Mesenchymal stem cell (in vitro differentiated cells and primary cell): Measurements from ENCODE around the gene PRPF31.
A peak's percentile ranks its signal among the peaks of the same experiment; 100 is the strongest.

Source experiments
- DNase-seq: peaks from one replicate; pipeline ENCODE4 v3.0.0-alpha.2; 2013
- H2AFZ ChIP-seq: one replicate; pipeline ENCODE4 v1.6.1; 2013; ENCODE audit warnings: low read depth, mild to moderate bottlenecking, control low read depth, inconsistent platforms, low read length, moderate library complexity
- H2AK5ac ChIP-seq: 2 replicates; pipeline ENCODE4 v1.6.1; 2013; ENCODE audit warnings: low read length, moderate library complexity, mild to moderate bottlenecking, inconsistent platforms; ENCODE audit not compliant: severe bottlenecking
- H2BK120ac ChIP-seq: one replicate; pipeline ENCODE4 v1.6.1; 2013; ENCODE audit warnings: low read depth, mild to moderate bottlenecking, inconsistent platforms, low read length, moderate library complexity
- H2BK12ac ChIP-seq, 2 experiments: one replicate each; pipeline ENCODE4 v1.6.1; 2013; ENCODE audit warnings: inconsistent platforms in 2 of 2, low read length in 2 of 2, mild to moderate bottlenecking in 2 of 2, moderate library complexity in 2 of 2, control low read depth in 1 of 2
- H2BK15ac ChIP-seq: one replicate; pipeline ENCODE4 v1.6.1; 2013; ENCODE audit warnings: mild to moderate bottlenecking, low read depth, inconsistent platforms; ENCODE audit not compliant: poor library complexity, severe bottlenecking
- H2BK5ac ChIP-seq: 2 replicates; pipeline ENCODE4 v1.6.1; 2013; ENCODE audit warnings: low read depth, mild to moderate bottlenecking, low read length, control low read depth, inconsistent platforms; ENCODE audit not compliant: poor library complexity, severe bottlenecking
- H3K14ac ChIP-seq, 2 experiments: one replicate each; pipeline ENCODE4 v1.6.1; 2013; ENCODE audit warnings: inconsistent platforms in 2 of 2, low read length in 2 of 2, control low read depth in 1 of 2, mild to moderate bottlenecking in 1 of 2, moderate library complexity in 1 of 2
- H3K18ac ChIP-seq, 2 experiments: one replicate each; pipeline ENCODE4 v1.6.1; 2013; ENCODE audit warnings: inconsistent platforms in 2 of 2, low read length in 2 of 2, control low read depth in 1 of 2, low read depth in 1 of 2, mild to moderate bottlenecking in 1 of 2
- H3K23ac ChIP-seq, 2 experiments: one replicate each; pipeline ENCODE4 v1.6.1; 2013; ENCODE audit warnings: inconsistent platforms in 2 of 2, low read length in 2 of 2, mild to moderate bottlenecking in 2 of 2, moderate library complexity in 2 of 2, control low read depth in 1 of 2
- H3K27ac ChIP-seq: 2 replicates; pipeline ENCODE4 v1.5.1; 2013; ENCODE audit warnings: mild to moderate bottlenecking, moderate library complexity, low read length, control low read depth, inconsistent platforms; ENCODE audit not compliant: poor library complexity, severe bottlenecking
- H3K27me3 ChIP-seq, 2 experiments: 2 replicates each; pipeline versions ENCODE4 v1.6.1 to v1.7.0; 2013; ENCODE audit warnings: low read length in 2 of 2, mild to moderate bottlenecking in 2 of 2, moderate library complexity in 2 of 2, control low read depth in 1 of 2, inconsistent platforms in 1 of 2; ENCODE audit not compliant: control insufficient read depth in 1 of 2, insufficient read depth in 1 of 2
- H3K36me3 ChIP-seq, 2 experiments: 2 replicates each; pipeline versions ENCODE4 v1.6.1 to v1.7.0; 2013; ENCODE audit warnings: low read length in 2 of 2, control low read depth in 1 of 2, inconsistent platforms in 1 of 2, low read depth in 1 of 2, mild to moderate bottlenecking in 1 of 2; ENCODE audit not compliant: insufficient read depth in 2 of 2, control insufficient read depth in 1 of 2
- H3K4ac ChIP-seq, 2 experiments: one replicate each; pipeline ENCODE4 v1.6.1; 2013; ENCODE audit warnings: inconsistent platforms in 2 of 2, low read length in 2 of 2, mild to moderate bottlenecking in 2 of 2, moderate library complexity in 2 of 2, control low read depth in 1 of 2, low read depth in 1 of 2
- H3K4me1 ChIP-seq: 2 replicates; pipeline ENCODE4 v1.6.1; 2013; ENCODE audit warnings: low read depth, low read length, control low read depth; ENCODE audit not compliant: control insufficient read depth, insufficient read depth
- H3K4me2 ChIP-seq: 2 replicates; pipeline ENCODE4 v1.6.1; 2013; ENCODE audit warnings: low read length, mild to moderate bottlenecking, inconsistent platforms; ENCODE audit not compliant: poor library complexity, severe bottlenecking
- H3K4me3 ChIP-seq, 2 experiments: 2 replicates each; pipeline versions ENCODE4 v1.5.1 to v1.7.0; 2013; ENCODE audit warnings: low read length in 2 of 2, mild to moderate bottlenecking in 2 of 2, control low read depth in 1 of 2, low read depth in 1 of 2; ENCODE audit not compliant: insufficient read depth in 1 of 2
- H3K79me1 ChIP-seq: replicated peaks from 2 replicates; pipeline ENCODE4 v1.6.1; 2013; ENCODE audit warnings: mild to moderate bottlenecking, control low read depth, low read length, inconsistent platforms; ENCODE audit not compliant: poor library complexity, severe bottlenecking
- H3K9ac ChIP-seq: 2 replicates; pipeline ENCODE4 v1.7.0; 2013; ENCODE audit warnings: mild to moderate bottlenecking, low read length, moderate library complexity
- H3K9me3 ChIP-seq: 2 replicates; pipeline ENCODE4 v1.7.0; 2013; ENCODE audit warnings: mild to moderate bottlenecking, low read length; ENCODE audit not compliant: control insufficient read depth
- H4K8ac ChIP-seq: one replicate; pipeline ENCODE4 v1.6.1; 2013; ENCODE audit warnings: inconsistent platforms, mild to moderate bottlenecking, low read length, moderate library complexity
- H4K91ac ChIP-seq: one replicate; pipeline ENCODE4 v1.6.1; 2013; ENCODE audit warnings: mild to moderate bottlenecking, low read length, inconsistent platforms
- WGBS: methylation state at CpG from one replicate; pipeline ENCODE4 v1.1.7; 2013; ENCODE audit warnings: mixed read lengths; 5-methylcytosine and 5-hydroxymethylcytosine counted together

PRPF31 gene

GRCh38 chr19:54160182-54160811 lies 44.7 kb downstream of the PRPF31 start:
- H3K9ac ChIP-seq = peak overlapping the region; percentile 90
- H3K4ac ChIP-seq = peak overlapping the region in 1 of 2 experiments; percentile 64
- peaks cover 33% of the 10 kb centered on the region for H3K79me1 ChIP-seq
- H3K18ac ChIP-seq = peak overlapping the region in 1 of 2 experiments; percentile 59
- no peak overlapping the region for H3K23ac ChIP-seq
- H3K4me1 ChIP-seq = peaks cover 25% of the 10 kb centered on the region
- peak overlapping the region; percentile 43 for H4K8ac ChIP-seq
- H3K14ac ChIP-seq = no peak overlapping the region
- DNase-seq = peak; percentile 71
- H2BK15ac ChIP-seq = peak overlapping the region; percentile 41
- peaks cover 0 to 9% of the 10 kb centered on the region in 2 experiments for H3K27me3 ChIP-seq
- H3K9me3 ChIP-seq = no peaks in the 10 kb centered on the region
- peak overlapping the region; percentile 89 for H3K4me2 ChIP-seq
- WGBS = 3% methylated on average over 27 of the region's 28 CpGs
- peaks cover 27 to 31% of the 10 kb centered on the region in 2 experiments for H3K36me3 ChIP-seq
- peak overlapping the region; percentile 56 for H4K91ac ChIP-seq
- H3K4me3 ChIP-seq = peak overlapping the region; percentile 57 to 90
- H2AFZ ChIP-seq = peak overlapping the region; percentile 65
- H2BK12ac ChIP-seq = no peak overlapping the region
- H2AK5ac ChIP-seq = no peak overlapping the region
- no peak overlapping the region for H2BK5ac ChIP-seq
- H2BK120ac ChIP-seq = no peak overlapping the region
- H3K27ac ChIP-seq = peak overlapping the region; percentile 50

GRCh38 chr19:54160854-54161253 lies 45.3 kb downstream of the PRPF31 start:
- no peak for DNase-seq
- Histone ChIP-seq H2BK5ac (no peak overlapping the region), H3K27me3 (peaks cover 0 to 15% of the 10 kb centered on the region in 2 experiments), H3K23ac (no peak overlapping the region), H4K91ac (no peak overlapping the region), H4K8ac (no peak overlapping the region), H2BK120ac (no peak overlapping the region), H3K79me1 (peaks cover 32% of the 10 kb centered on the region), H3K4me1 (peaks cover 25% of the 10 kb centered on the region), H3K4ac (no peak overlapping the region), H3K4me2 (peak overlapping the region; percentile 89), H3K18ac (no peak overlapping the region), H3K14ac (no peak overlapping the region), H3K27ac (no peak overlapping the region), H3K9me3 (no peaks in the 10 kb centered on the region), H3K36me3 (peaks cover 24 to 26% of the 10 kb centered on the region in 2 experiments), H3K4me3 (peak overlapping the region in 1 of 2 experiments; percentile 90), H2BK15ac (no peak overlapping the region), H2AFZ (no peak overlapping the region), H2BK12ac (no peak overlapping the region), H3K9ac (peak overlapping the region; percentile 90), H2AK5ac (no peak overlapping the region)
- WGBS = 80% methylated on average over 13 of the region's 13 CpGs

GRCh38 chr19:54162241-54162805 lies 46.8 kb downstream of the PRPF31 start:
- Histone ChIP-seq H3K4me3 (peak overlapping the region in 1 of 2 experiments; percentile 73), H4K91ac (no peak overlapping the region), H4K8ac (no peak overlapping the region), H2AFZ (peak overlapping the region; percentile 51), H3K18ac (no peak overlapping the region), H3K9me3 (no peaks in the 10 kb centered on the region), H2BK12ac (no peak overlapping the region), H2BK120ac (no peak overlapping the region), H2AK5ac (no peak overlapping the region), H3K9ac (no peak overlapping the region), H2BK15ac (no peak overlapping the region), H3K27ac (no peak overlapping the region), H3K4me1 (peaks cover 25% of the 10 kb centered on the region), H3K4ac (no peak overlapping the region), H3K36me3 (peaks cover 9 to 11% of the 10 kb centered on the region in 2 experiments), H3K4me2 (no peak overlapping the region), H3K14ac (no peak overlapping the region), H3K23ac (no peak overlapping the region), H3K79me1 (peaks cover 21% of the 10 kb centered on the region), H2BK5ac (no peak overlapping the region), H3K27me3 (peaks cover 0 to 15% of the 10 kb centered on the region in 2 experiments)
- WGBS = 21% methylated on average over 27 of the region's 35 CpGs
- DNase-seq = peak; percentile 62

- DNase-seq = no peak
- H2BK15ac ChIP-seq = no peak overlapping the region
- H2AK5ac ChIP-seq = no peak overlapping the region
- no peak overlapping the region for H3K4ac ChIP-seq
- no peak overlapping the region for H2AFZ ChIP-seq
- H3K23ac ChIP-seq = no peak overlapping the region
- no peak overlapping the region for H3K9ac ChIP-seq
- peaks cover 4 to 5% of the 10 kb centered on the region in 2 experiments for H3K36me3 ChIP-seq
- no peak overlapping the region for H3K18ac ChIP-seq
- H3K27ac ChIP-seq = no peak overlapping the region
- H3K4me3 ChIP-seq = peak overlapping the region in 1 of 2 experiments; percentile 73
- no peak overlapping the region for H2BK120ac ChIP-seq
- no peak overlapping the region for H4K91ac ChIP-seq
- H3K79me1 ChIP-seq = peaks cover 21% of the 10 kb centered on the region
- H2BK5ac ChIP-seq = no peak overlapping the region
- no peaks in the 10 kb centered on the region for H3K9me3 ChIP-seq
- H3K4me1 ChIP-seq = peaks cover 25% of the 10 kb centered on the region
- peaks cover 0 to 15% of the 10 kb centered on the region in 2 experiments for H3K27me3 ChIP-seq
- no peak overlapping the region for H4K8ac ChIP-seq
- WGBS = 82% methylated on average over 14 of the region's 14 CpGs
- H2BK12ac ChIP-seq = no peak overlapping the region
- no peak overlapping the region for H3K4me2 ChIP-seq
- H3K14ac ChIP-seq = no peak overlapping the region
Measured at GRCh38 chr19:54162884-54163283, 47.3 kb downstream of the PRPF31 start.
